GM13976 (cell line): ENCODE measurements around the gene MCCC1.
"Not testable (repeated sequence)": the region's sequence is repeated elsewhere in the genome, so short reads cannot be mapped to it uniquely, and the experiment has no call there.

ENCODE experiments used
- DNase-seq: peaks from one replicate; pipeline ENCODE4 v3.0.0; 2012; ENCODE audit warnings: low spot score
- CTCF ChIP-seq: IDR thresholded peaks from 2 replicates; pipeline ENCODE4 v1.5.1; 2012; ENCODE audit warnings: borderline replicate concordance, mild to moderate bottlenecking; ENCODE audit not compliant: insufficient read depth; ENCODE audit errors: extremely low read depth, missing control alignments, control extremely low read depth
- in situ Hi-C: fragments of 300-500 bp; cut with MboI; formaldehyde crosslinking; loops from one replicate; pipeline ENCODE4 v1.12.0; 2022; ENCODE audit warnings: low sequenced_read_pairs, mixed read lengths, inconsistent platforms; ENCODE audit not compliant: unreplicated experiment

MCCC1 gene

GRCh38 chr3:183120538-183121215 lies 21.4 kb upstream of the MCCC1 start:
- TF ChIP-seq CTCF, result no peak
- in situ Hi-C loops, result loop anchor here (10.0 to 25.0 kb wide), 3 partner anchors 64 to 408 kb away; no protein-coding TSS in a partner anchor
- no peak for DNase-seq

GRCh38 chr3:183117056-183117455 lies 17.8 kb upstream of the MCCC1 start:
- no peak for DNase-seq
- in situ Hi-C loops, result loop anchor here (25.0 kb wide), 1 partner anchor 405 kb away; no protein-coding TSS in a partner anchor
- TF ChIP-seq CTCF, result no peak

DNA sequence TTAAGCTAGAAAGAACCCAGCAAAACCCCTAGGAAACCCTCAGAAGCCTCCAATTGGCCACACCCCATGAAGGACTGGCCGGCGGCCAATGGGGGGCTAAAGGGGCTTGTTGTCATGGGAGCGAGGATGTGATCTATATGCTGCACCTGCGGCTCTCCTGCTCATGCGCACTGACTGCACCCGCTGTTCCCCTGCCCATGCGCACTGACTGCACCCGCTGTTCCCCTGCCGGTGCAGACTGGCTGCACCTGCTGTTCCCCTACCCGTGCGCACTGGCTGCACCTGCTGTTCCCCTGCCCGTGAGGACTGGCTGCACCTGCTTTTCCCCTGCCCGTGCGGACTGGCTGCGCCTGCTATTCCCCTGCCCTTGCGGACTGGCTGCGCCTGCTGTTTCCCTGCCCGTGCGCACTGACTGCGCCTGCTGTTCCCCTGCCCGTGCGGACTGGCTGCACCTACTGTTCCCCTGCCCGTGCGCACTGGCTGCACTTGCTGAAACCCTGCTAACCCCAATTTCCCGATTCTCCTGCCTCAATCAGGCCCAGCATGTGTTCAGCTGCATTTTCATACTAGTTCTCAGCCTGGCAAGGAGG lies 16.8 kb upstream of the MCCC1 start:
- no peak for TF ChIP-seq CTCF
- in situ Hi-C loops, result loop anchor here (25.0 kb wide), 1 partner anchor 404 kb away; no protein-coding TSS in a partner anchor
- DNase-seq, result peak; percentile 92

DNA sequence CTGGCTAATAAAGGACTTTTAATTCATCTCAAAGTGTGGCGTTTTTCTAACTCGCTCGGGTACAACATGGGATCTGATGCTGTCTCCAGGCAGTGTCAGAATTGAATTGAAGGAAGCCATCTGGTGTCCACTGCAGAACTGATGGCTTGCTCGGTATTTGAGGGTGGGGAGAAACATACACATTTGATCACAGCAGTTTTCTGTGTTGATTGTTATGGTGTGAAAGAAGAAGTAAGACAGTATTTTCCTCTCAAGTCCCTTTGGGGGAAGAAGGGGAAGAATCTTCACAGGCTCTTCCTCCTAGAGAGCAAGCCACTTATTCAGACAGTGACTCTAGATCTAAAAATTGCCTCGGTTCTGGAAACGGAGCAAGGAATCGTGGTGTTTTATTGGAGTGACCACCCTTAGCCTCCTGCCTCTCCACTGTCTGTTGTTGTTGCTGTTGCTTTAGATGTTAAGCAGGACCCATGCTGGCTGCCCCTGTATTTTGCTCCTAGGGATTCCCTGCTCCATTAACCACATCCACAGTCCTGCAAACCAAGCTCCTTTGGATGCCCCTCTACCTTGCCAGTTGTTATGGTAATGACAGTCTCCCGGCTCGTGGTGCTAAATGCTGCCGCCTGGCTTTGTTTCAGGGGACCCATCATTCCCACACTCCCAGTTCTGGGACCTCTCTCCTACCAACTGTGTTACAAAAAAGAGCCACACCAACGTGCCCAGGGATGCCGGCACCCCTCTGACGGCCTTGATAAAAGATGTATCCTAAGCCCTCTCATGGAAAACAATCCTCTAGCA lies 15.3 kb upstream of the MCCC1 start:
- in situ Hi-C loops, result loop anchor here (25.0 kb wide), 1 partner anchor 402 kb away; no protein-coding TSS in a partner anchor
- TF ChIP-seq CTCF, result no peak
- DNase-seq, result no peak

DNA sequence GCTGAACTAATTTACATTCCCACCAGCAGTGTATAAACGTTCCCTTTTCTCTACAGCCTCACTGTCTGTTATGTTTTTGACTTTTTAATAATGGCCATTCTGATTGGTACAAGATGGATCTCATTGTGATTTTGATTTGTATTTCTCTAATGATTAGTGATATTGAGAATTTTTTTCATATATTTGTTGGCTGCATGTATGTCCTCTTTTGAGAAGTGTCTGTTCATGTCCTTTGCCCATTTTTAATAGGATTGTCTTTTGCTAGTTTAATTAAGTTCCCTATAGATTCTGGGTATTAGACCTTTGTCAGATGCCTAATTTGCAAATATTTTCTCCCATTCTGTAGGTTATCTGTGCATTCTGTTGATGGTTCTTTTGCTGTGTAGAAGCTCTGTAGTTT lies 10.6 kb upstream of the MCCC1 start:
- not testable (repeated sequence) for DNase-seq
- in situ Hi-C loops, result loop anchor here (25.0 kb wide), 1 partner anchor 398 kb away; no protein-coding TSS in a partner anchor

DNA sequence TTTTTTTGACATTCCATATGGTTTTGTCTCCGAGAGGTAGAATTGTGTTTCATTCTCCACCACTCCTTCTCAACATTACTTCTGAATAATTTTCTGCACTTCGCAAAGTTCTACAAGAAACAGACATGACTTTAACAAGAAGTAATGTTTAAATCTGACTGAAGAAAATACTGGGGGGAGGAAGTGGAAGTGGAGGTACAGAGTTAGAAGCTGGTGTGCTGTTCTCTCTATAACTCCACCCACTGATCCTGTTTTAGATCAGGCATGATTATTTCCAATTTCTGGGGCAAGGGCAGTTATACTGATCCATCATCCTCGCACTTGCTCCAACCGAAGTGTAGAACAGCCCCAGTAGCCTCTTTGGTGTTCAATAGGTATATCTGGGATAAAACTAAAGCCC lies 9.2 kb upstream of the MCCC1 start:
- no peak for TF ChIP-seq CTCF
- in situ Hi-C loops, result loop anchor here (25.0 kb wide), 1 partner anchor 396 kb away; no protein-coding TSS in a partner anchor
- DNase-seq, result no peak
